K562 (cell line): ENCODE results near the gene GPM6B. TPM values are rescaled to one million over a fixed set of nuclear protein-coding genes. Genes with fewer than 3 reads are reported as not detected.

Experiments
- ATAC-seq: fragments of 200-7000 bp; cut with Tn5 transposase; 3 replicates; pipeline ENCODE4 v1.9.1; 2020; ENCODE audit warnings: moderate library complexity
- BruUV-seq: library from RNA; stranded (reverse); fragments of 400-500 nt; replicated peaks from 2 replicates; lab custom pipeline; 2021; lab: Mats Ljungman, UMichigan
- CTCF ChIA-PET: fragments of 300-600 bp; formaldehyde crosslinking; extraction: SDS; loops from one replicate; lab custom pipeline; 2021; ENCODE audit warnings: low intra/inter-chr PET ratio; lab: Yijun Ruan, JAX
- POLR2A ChIA-PET: fragments of 300-600, 350-650 bp; sonication (Branson Sonifier 250); formaldehyde crosslinking; extraction: SDS; loops from one replicate; lab custom pipeline; 2021; ENCODE audit warnings: antibody characterized with exemption, inconsistent platforms; lab: Yijun Ruan, JAX
- DNase-seq, 4 experiments: peaks; one replicate each; pipeline versions ENCODE4 v3.0.0 to v3.0.0-alpha.2; 2011 to 2018; ENCODE audit warnings: low spot score in 3 of 4, mixed read lengths in 3 of 4; ENCODE audit errors: extremely low read depth in 1 of 4
- FAIRE-seq: peaks from 2 replicates; lab custom pipeline; 2011; peaks lifted over from hg19 to GRCh38; lab: Jason Lieb, UNC
- H2AFZ ChIP-seq: 2 replicates; pipeline ENCODE4 v1.6.0; 2011; ENCODE audit warnings: low read depth, low read length, control low read depth, inconsistent platforms
- H3K27ac ChIP-seq: fragments of 200-600 bp; 3 replicates; pipeline ENCODE4 v1.8.0; 2011; ENCODE audit warnings: low read depth, mild to moderate bottlenecking, control low read depth, inconsistent platforms, low read length, moderate library complexity, mixed read lengths; ENCODE audit errors: extremely low read depth
- H3K27me3 ChIP-seq, 2 experiments: fragments of 300-600 bp in 1 of 2; 2 replicates in 1 of 2; 3 replicates in 1 of 2; pipeline versions ENCODE4 v1.6.0 to v1.8.0; 2011; ENCODE audit warnings: inconsistent platforms in 2 of 2, low read length in 2 of 2, mild to moderate bottlenecking in 1 of 2, mixed read lengths in 1 of 2, moderate library complexity in 1 of 2; ENCODE audit not compliant: control insufficient read depth in 2 of 2, insufficient read depth in 2 of 2
- H3K36me3 ChIP-seq: fragments of 300-600 bp; 3 replicates; pipeline ENCODE4 v1.8.0; 2011; ENCODE audit warnings: mild to moderate bottlenecking, low read length, inconsistent platforms; ENCODE audit not compliant: control insufficient read depth, insufficient read depth
- H3K4me1 ChIP-seq, 2 experiments: fragments of 200-600 bp in 1 of 2; replicated peaks in 1 of 2; 2 replicates in 1 of 2; 3 replicates in 1 of 2; pipeline versions ENCODE4 v1.5.1 to v1.8.0; 2011; ENCODE audit warnings: inconsistent platforms in 2 of 2, low read length in 2 of 2, mild to moderate bottlenecking in 1 of 2, mixed read lengths in 1 of 2, moderate library complexity in 1 of 2; ENCODE audit not compliant: control insufficient read depth in 2 of 2, insufficient read depth in 2 of 2
- H3K4me2 ChIP-seq: 2 replicates; pipeline ENCODE4 v1.6.1; 2011; ENCODE audit warnings: low read length, control low read depth, inconsistent platforms, mixed read lengths; ENCODE audit not compliant: insufficient read depth
- H3K4me3 ChIP-seq: fragments of 200-600 bp; sonication (generic), shearing (Covaris generic); 2 replicates; pipeline ENCODE4 v1.5.1; 2016; ENCODE audit warnings: control low read depth, inconsistent platforms
- H3K79me2 ChIP-seq: fragments of 200-600 bp; 3 replicates; pipeline ENCODE4 v1.8.0; 2011; ENCODE audit warnings: low read length, inconsistent platforms; ENCODE audit not compliant: control insufficient read depth, insufficient read depth
- H3K9ac ChIP-seq, 2 experiments: 2 replicates each; pipeline versions ENCODE4 v1.6.0 to v1.6.1; 2011; ENCODE audit warnings: low read depth in 2 of 2, low read length in 2 of 2, control low read depth in 1 of 2, inconsistent platforms in 1 of 2, mild to moderate bottlenecking in 1 of 2, mixed read lengths in 1 of 2; ENCODE audit not compliant: insufficient read depth in 1 of 2
- H3K9me1 ChIP-seq: one replicate; pipeline ENCODE4 v1.6.0; 2011; ENCODE audit warnings: inconsistent platforms, mild to moderate bottlenecking, low read length, moderate library complexity; ENCODE audit not compliant: control insufficient read depth, insufficient read depth
- H3K9me3 ChIP-seq: replicated peaks from 2 replicates; pipeline ENCODE4 v1.5.1; 2011; ENCODE audit warnings: low read depth, low read length, inconsistent platforms; ENCODE audit not compliant: control insufficient read depth, insufficient read depth
- H4K20me1 ChIP-seq: replicated peaks from 2 replicates; pipeline ENCODE4 v1.6.1; 2011; ENCODE audit warnings: low read length, inconsistent platforms, mixed read lengths; ENCODE audit not compliant: control insufficient read depth, insufficient read depth
- BDP1 ChIP-seq: IDR thresholded peaks from 3 replicates; pipeline ENCODE4 v1.6.1; 2011; ENCODE audit not compliant: insufficient read length, insufficient read depth
- FOXO4 ChIP-seq: fragments of 450-650 bp; formaldehyde crosslinking; IDR thresholded peaks from 2 replicates; pipeline ENCODE4 v1.4.0; 2020; ENCODE audit warnings: mild to moderate bottlenecking, moderate library complexity
- HNRNPLL ChIP-seq: fragments of 200-400 bp; formaldehyde crosslinking; IDR thresholded peaks from 2 replicates; pipeline ENCODE4 v1.6.1; 2017; ENCODE audit warnings: low read length, low read depth, mild to moderate bottlenecking; ENCODE audit not compliant: poor library complexity, severe bottlenecking
- NFE2L1 ChIP-seq: fragments of 450-650 bp; IDR thresholded peaks from 2 replicates; pipeline ENCODE4 v1.6.1; 2016; ENCODE audit warnings: missing genetic modification characterization, low read depth, mild to moderate bottlenecking, missing compliant biosample characterization, moderate library complexity, borderline replicate concordance
- PPARD ChIP-seq: fragments of 250-450 bp; sonication (Bioruptor Pico); IDR thresholded peaks from 2 replicates; pipeline ENCODE4 v1.8.0; 2022; ENCODE audit warnings: inconsistent platforms, mild to moderate bottlenecking, moderate library complexity
- TAL1 ChIP-seq: fragments of 450-650 bp; IDR thresholded peaks from 2 replicates; pipeline ENCODE4 v1.6.1; 2016; ENCODE audit warnings: mild to moderate bottlenecking
- THRAP3 ChIP-seq: fragments of 450-650 bp; IDR thresholded peaks from 2 replicates; pipeline ENCODE4 v1.6.1; 2016; ENCODE audit warnings: mild to moderate bottlenecking, inconsistent platforms, borderline replicate concordance
- XRCC5 ChIP-seq: fragments of 200-400 bp; formaldehyde crosslinking; IDR thresholded peaks from 2 replicates; pipeline ENCODE4 v1.6.1; 2017; ENCODE audit warnings: low read depth, mild to moderate bottlenecking, low read length
- ZNF121 ChIP-seq: sonication (generic); formaldehyde crosslinking; conservative IDR thresholded peaks from 2 replicates; pipeline ENCODE4 v1.8.0; 2022; ENCODE audit warnings: missing genetic modification reagents
- ZNF134 ChIP-seq: fragments of 250-450 bp; sonication (Bioruptor Pico); conservative IDR thresholded peaks from 2 replicates; pipeline ENCODE4 v1.4.0; 2020
- ZNF23 ChIP-seq: fragments of 250-450 bp; sonication (Bioruptor Pico); IDR thresholded peaks from 2 replicates; pipeline ENCODE4 v1.4.0; 2020; ENCODE audit warnings: mild to moderate bottlenecking
- ZNF24 ChIP-seq: fragments of 450-650 bp; IDR thresholded peaks from 2 replicates; pipeline ENCODE4 v1.6.1; 2016
- WGBS: fragments of 100-300 bp; shearing (Covaris generic); methylation state at CpG from one replicate; pipeline ENCODE4 v1.1.6; 2016; ENCODE audit warnings: low coverage, mixed read lengths; ENCODE audit not compliant: insufficient coverage; ENCODE audit errors: missing lambda C conversion rate; 5-methylcytosine and 5-hydroxymethylcytosine counted together
- in situ Hi-C: fragments of 300-500 bp; cut with MboI; formaldehyde crosslinking; loops from 4 replicates; pipeline ENCODE4 v1.15.0; 2018; ENCODE audit warnings: inconsistent platforms, mixed read lengths
- intact Hi-C: fragments of 100-400 bp; cut with micrococcal nuclease; formaldehyde crosslinking; loops from 2 replicates; pipeline ENCODE4 v1.14.2; 2022
- polyA plus RNA-seq, 8 experiments: library from polyadenylated mRNA; depleted of rRNA in 4 of 8; stranded (reverse) in 5 of 8; unstranded in 3 of 8; fragments of >200 nt; fragmentation: Nextera tagmentation in 2 of 8; fragmentation: Illumina TruSeq in 1 of 8; extraction: Ambion mirVana in 2 of 8; extraction: Trizol in 1 of 8; gene quantifications; 2 replicates each; pipeline versions ENCODE4 v1.2.1 to v1.2.3, GENCODE V29; 2011 to 2014; ENCODE audit warnings: inconsistent platforms in 1 of 8, missing spikeins in 1 of 8
- total RNA-seq, 7 experiments: library from RNA; depleted of rRNA in 6 of 7; stranded (reverse); fragments of >200 nt in 6 of 7; fragmentation: Illumina TruSeq in 2 of 7; extraction: Trizol in 2 of 7; gene quantifications; 2 replicates each; pipeline versions ENCODE4 v1.2.1 to v1.2.3, GENCODE V29; 2011 to 2021; ENCODE audit warnings: low replicate concordance in 1 of 7

Gene GPM6B
- total and polyA plus RNA-seq, 9 of the 15 experiments (the other 6 are each of a cell fraction or from before 2014, with no cell fraction given) = 0.14 to 0.32 TPM; not detected in 7

- no peaks in the 10 kb centered on the region; a peak in 2 of 5 replicates for H3K27me3 ChIP-seq
- H3K79me2 ChIP-seq = no peaks in the 10 kb centered on the region
- H3K9me3 ChIP-seq = no peaks in the 10 kb centered on the region
- H2AFZ ChIP-seq = no peak overlapping the region
- no peak overlapping the region for H3K9ac ChIP-seq
- H3K36me3 ChIP-seq = no peaks in the 10 kb centered on the region
- TF ChIP-seq XRCC5 (no peak), ZNF23 (no peak), FOXO4 (CRISPR knock-in tag) (no peak), TAL1 (no peak), BDP1 (no peak), HNRNPLL (no peak), THRAP3 (no peak), NFE2L1 (no peak), ZNF24 (no peak), ZNF121 (CRISPR knock-in tag) (no peak), PPARD (CRISPR knock-in tag) (no peak), ZNF134 (CRISPR knock-in tag) (no peak)
- POLR2A ChIA-PET = no interaction called here
- H3K27ac ChIP-seq = no peak overlapping the region
- intact Hi-C loops (no loop called here), in situ Hi-C loops (no loop called here)
- DNase-seq (no peak), ATAC-seq (no peak), FAIRE-seq (no peak)
- no peaks in the 10 kb centered on the region for H3K9me1 ChIP-seq
- no peak overlapping the region for H3K4me3 ChIP-seq
- BruUV-seq = no TSS peak
- H3K4me1 ChIP-seq = no peaks in the 10 kb centered on the region; a peak in 1 of 5 replicates
- H4K20me1 ChIP-seq = no peaks in the 10 kb centered on the region
- WGBS = 1% methylated on average over 6 of the region's 6 CpGs
- CTCF ChIA-PET = no interaction called here
- H3K4me2 ChIP-seq = no peak overlapping the region
Observed at GRCh38 chrX:13836575-13836974, 19.7 kb upstream of the GPM6B start.
